Activated CD8-positive, alpha-beta memory T cell treated with anti-CD3 and anti-CD28 coated beads for 4 hours (primary cell): Measurements from ENCODE around the gene SLC25A39.
A peak's percentile ranks its signal among the peaks of the same experiment; 100 is the strongest.
"Not testable (repeated sequence)": the region's sequence is repeated elsewhere in the genome, so short reads cannot be mapped to it uniquely, and the experiment has no call there.

Experiments
- DNase-seq, 2 donors: peaks; one replicate each; pipeline ENCODE4 v3.0.0-alpha.2; 2020; ENCODE audit warnings: low read depth in 2 of 2

Gene SLC25A39

GRCh38 chr17:44354582-44355561 is 30.2 kb upstream of the SLC25A39 start:
- DNase-seq, result peak in 1 of 2 donors; percentile 37

DNA sequence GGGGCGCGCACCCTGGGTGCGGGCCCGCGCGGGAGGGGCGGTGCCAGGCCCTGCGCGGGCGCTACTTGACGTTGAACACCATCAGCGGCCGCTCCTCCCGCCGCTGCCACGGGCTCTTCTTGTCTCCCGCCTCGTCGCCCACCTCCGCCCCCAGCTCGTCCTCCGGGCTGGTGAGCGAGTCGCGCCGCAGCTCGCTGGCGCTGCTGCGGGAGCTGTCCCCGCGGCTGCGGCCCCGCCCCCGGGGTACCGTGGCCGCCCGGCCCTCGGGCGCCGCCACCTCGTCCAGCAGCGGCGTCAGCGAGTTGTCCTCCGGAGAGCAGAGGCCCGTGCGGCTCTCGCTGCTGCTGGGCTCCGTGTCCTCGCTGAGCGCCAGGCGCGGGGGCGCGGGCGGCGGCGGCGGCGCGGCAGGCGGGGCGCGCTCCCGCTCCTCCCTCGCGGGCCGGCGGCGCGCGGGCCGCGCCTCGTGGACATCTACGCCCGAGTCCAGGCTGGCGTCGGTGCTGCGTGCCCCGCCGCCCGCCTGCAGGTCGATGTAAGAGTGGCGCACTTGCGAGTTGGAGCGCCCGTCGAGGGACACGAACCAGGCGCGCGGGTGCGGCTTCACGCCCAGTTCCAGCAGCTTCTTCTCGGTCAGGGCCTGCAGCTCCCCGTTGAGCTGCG is 29.2 kb upstream of the SLC25A39 start:
- DNase-seq, result no peak

- no peak for DNase-seq
Measured at GRCh38 chr17:44352828-44353671, 28.4 kb upstream of the SLC25A39 start.

DNA sequence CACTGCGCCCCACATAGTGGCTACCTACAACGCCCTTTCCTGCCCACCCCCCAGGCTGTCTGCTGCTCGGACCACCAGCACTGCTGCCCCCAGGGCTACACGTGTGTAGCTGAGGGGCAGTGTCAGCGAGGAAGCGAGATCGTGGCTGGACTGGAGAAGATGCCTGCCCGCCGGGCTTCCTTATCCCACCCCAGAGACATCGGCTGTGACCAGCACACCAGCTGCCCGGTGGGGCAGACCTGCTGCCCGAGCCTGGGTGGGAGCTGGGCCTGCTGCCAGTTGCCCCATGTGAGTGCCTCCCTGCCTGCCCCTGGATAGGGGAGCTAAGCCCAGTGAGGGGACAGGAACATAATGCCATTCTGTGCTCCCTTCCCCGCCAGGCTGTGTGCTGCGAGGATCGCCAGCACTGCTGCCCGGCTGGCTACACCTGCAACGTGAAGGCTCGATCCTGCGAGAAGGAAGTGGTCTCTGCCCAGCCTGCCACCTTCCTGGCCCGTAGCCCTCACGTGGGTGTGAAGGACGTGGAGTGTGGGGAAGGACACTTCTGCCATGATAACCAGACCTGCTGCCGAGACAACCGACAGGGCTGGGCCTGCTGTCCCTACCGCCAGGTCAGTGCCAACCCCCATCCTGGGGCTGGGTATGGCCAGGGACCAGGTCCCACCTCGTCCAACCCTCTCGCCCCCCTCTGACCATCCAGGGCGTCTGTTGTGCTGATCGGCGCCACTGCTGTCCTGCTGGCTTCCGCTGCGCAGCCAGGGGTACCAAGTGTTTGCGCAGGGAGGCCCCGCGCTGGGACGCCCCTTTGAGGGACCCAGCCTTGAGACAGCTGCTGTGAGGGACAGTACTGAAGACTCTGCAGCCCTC is 27.6 kb upstream of the SLC25A39 start:
- DNase-seq, result no peak

GRCh38 chr17:44351464-44351863 is 26.8 kb upstream of the SLC25A39 start:
- DNase-seq, result no peak

GRCh38 chr17:44350733-44351226 is 26.2 kb upstream of the SLC25A39 start:
- peak; percentile 45 for DNase-seq

GRCh38 chr17:44349553-44350070 is 25.0 kb upstream of the SLC25A39 start:
- no peak for DNase-seq

DNA sequence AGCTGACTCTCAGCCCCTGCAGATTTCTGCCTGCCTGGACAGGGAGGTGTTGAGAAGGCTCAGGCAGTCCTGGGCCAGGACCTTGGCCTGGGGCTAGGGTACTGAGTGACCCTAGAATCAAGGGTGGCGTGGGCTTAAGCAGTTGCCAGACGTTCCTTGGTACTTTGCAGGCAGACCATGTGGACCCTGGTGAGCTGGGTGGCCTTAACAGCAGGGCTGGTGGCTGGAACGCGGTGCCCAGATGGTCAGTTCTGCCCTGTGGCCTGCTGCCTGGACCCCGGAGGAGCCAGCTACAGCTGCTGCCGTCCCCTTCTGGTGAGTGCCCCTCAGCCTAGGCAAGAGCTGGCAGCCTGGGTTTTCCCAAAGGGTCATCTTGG is 24.4 kb upstream of the SLC25A39 start:
- DNase-seq, result no peak

- DNase-seq, result no peak
Measured at GRCh38 chr17:44348234-44348987, 23.8 kb upstream of the SLC25A39 start.

GRCh38 chr17:44347206-44348055 is 22.8 kb upstream of the SLC25A39 start:
- DNase-seq, result not testable (repeated sequence)

DNA sequence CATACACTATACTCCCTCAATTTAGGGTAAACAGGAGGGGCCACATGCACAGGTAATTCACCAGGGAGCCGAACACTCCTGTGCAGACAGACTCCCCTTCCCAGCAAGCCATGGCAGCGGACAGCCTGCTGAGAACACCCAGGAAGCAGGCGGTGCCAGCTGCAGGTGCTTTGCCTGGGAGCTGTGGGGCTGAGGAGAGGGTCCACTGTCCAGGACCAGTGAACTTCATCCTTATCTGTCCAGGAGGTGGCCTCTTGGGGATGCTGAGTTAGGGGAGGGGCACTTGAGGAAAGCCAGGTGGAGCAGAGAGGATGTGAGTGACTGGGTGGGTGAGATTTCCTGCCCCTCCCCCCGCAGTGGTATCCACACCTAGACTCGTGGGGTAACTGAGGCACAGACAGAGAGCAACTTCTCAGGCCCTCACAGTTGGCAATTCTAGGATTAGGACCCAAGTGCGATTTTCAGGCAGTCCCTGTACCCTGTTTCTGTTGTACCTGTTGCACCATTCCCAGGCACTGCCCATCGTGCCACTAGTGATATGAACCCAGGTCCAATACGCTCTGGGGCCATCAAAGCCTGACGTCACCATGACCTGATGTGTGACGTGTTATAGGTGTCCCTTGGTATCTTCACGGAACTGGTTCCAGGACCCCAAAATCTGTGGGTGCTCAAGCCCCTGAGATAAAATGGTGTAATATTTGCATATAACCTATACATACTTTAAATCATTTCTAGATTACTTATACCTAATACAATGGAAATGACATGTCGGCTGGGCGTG is 21.6 kb upstream of the SLC25A39 start:
- DNase-seq, result no peak

GRCh38 chr17:44345454-44346026 is 20.9 kb upstream of the SLC25A39 start:
- no peak for DNase-seq

DNA sequence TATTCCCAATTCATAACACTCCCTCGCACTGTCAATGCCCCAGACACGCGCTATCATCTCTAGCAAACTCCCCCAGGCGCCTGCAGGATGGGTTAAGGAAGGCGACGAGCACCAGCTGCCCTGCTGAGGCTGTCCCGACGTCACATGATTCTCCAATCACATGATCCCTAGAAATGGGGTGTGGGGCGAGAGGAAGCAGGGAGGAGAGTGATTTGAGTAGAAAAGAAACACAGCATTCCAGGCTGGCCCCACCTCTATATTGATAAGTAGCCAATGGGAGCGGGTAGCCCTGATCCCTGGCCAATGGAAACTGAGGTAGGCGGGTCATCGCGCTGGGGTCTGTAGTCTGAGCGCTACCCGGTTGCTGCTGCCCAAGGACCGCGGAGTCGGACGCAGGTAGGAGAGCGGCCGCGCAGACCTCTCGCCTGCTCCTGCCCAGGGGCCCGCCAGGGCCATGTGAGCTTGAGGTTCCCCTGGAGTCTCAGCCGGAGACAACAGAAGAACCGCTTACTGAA is 20.4 kb upstream of the SLC25A39 start, which contains the start of gene GRN:
Gene GRN, plus strand, starts transcription at position 364 of the 515 bp plus-strand sequence. CDS start 3,863 bp downstream, outside the sequence.
- peak; percentile 65 to 66 for DNase-seq

DNA sequence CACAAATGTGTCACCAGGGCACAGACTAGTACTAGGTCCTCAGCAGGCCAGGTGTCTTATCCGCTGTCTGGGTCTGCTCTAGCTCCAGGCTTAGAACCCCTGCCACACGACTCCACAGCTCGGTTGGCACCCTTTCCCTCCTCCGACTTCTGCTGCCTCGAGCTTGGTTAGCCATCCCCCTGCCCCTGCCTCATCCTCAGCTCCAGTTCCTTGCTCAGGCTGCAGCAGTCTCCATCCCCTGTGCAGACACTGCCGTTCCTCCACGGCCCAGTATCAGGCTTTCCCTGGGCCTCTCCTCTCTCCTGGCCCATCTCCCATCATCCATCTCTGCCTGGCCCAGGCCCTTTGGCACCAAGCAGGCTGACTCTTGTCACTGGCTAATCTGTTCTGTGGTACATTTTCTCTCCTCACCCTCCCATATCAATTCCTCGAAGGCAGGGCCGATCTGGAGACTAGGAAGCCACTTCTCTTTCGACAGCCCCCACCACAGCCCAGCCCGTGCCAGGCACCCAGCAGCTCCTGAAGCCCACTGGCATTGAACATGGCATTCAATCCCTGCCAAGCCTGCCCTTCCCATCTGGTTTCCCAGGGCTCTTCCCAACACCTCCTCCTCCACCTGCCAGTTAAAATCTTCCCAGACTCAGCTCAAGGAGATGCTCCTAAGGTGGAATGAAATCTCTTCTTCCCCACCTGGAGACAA is 19.0 kb upstream of the SLC25A39 start:
- DNase-seq, result no peak

- not testable (repeated sequence) for DNase-seq
Measured at GRCh38 chr17:44340553-44340952, 15.9 kb upstream of the SLC25A39 start.

GRCh38 chr17:44338702-44339101 is 14.1 kb upstream of the SLC25A39 start:
- DNase-seq, result no peak

DNA sequence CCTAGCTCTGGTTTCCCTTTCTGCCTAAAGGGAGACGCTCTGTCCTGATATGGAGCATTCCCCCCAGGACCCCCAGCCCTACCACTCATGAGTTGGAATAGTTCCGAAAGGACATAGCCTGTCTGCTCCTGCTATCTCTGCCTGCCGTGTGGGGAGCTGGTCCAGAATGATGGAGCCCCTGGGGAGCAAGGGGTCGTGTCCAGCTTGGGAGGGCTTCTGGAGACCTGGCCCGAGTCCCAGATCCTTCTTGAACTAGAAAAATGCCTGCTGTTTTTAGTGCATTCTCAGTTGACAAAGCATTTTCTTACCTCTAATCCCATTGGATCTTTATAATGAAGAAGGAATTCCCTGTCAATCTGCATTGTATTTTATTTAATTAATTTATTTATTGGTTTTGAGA is 11.3 kb upstream of the SLC25A39 start:
- no peak for DNase-seq
